Measurements from ENCODE around the gene CIB4.

The CIB4 gene

DNA sequence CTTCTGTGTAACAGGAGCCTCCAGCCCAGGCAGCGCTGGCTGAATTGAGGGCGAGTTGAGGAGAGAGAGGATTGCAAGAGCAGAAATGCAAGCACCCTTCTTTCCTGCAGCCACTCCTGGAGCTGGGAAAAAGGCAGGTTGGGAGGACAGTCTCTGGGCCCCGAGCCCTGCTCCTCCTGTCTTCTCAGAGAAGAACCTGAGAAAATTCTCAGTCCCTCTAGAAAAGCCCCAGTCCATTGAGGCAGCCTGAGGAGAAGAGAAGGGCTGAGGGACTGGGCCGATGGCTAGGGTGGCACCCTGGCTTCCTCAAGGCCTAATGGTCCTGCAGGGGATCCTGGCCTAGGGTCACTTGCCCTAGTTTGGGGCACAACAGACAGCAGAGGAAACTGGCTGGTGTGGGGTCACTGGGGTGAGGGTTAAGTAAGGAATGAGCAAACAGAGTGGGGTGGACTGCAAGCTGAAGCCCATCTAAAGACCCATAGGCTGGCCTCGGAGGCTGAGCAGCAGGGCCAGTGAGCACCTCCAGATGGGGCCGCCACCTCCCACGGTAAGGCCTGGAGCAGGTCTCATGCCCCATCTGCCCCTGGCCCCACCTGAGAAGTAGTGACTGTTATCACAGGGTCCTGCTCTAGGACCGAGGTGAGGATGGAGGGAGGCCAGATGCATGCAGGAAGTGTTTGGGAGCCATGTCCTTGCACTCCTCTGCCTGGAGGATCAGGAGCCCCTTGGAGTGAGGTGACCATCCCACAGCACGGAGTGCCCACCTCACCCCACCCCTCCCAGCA, 12.4 kb downstream of the CIB4 start:
- H2BK5ac ChIP-seq (ENCODE audit: low read length), result peak overlapping the region; percentile 67
- no peaks in the 10 kb centered on the region for H3K79me1 ChIP-seq (ENCODE audit: low read depth, low read length)
- no peak overlapping the region for H4K8ac ChIP-seq (ENCODE audit: low read depth, low read length)
- no peaks in the 10 kb centered on the region for H3K36me3 ChIP-seq (replicated peaks in 1 of 2; ENCODE audit: control insufficient read depth in 2 of 2, insufficient read depth in 2 of 2, low read length in 2 of 2)
- H2BK15ac ChIP-seq (ENCODE audit: low read length), result peak overlapping the region; percentile 96
- no peak for DNase-seq (ENCODE audit: low spot score)
- peaks cover 0 to 6% (median 0%) of the 10 kb centered on the region in 3 experiments for H3K27me3 ChIP-seq (ENCODE audit: control insufficient read depth in 3 of 3, insufficient read depth in 3 of 3, low read depth in 1 of 3, low read length in 3 of 3)
- no peak overlapping the region for H3K27ac ChIP-seq (replicated peaks; ENCODE audit: low read length)
- no peak overlapping the region for H2AFZ ChIP-seq (ENCODE audit: low read length)
- H3K9ac ChIP-seq (ENCODE audit: low read depth, low read length, poor library complexity), result peak overlapping the region; percentile 34
- H3K14ac ChIP-seq (ENCODE audit: low read length), result peak overlapping the region; percentile 32
- peak overlapping the region; percentile 70 for H3K18ac ChIP-seq (ENCODE audit: low read length)
- H3K9me3 ChIP-seq (replicated peaks in 1 of 2; ENCODE audit: control insufficient read depth in 2 of 2, insufficient read depth in 1 of 2, low read depth in 1 of 2, low read length in 2 of 2), result no peaks in the 10 kb centered on the region
- no peak overlapping the region for H3K4me3 ChIP-seq (ENCODE audit: low read length in 2 of 2)
- no peak overlapping the region for H3K4me2 ChIP-seq (ENCODE audit: insufficient read depth, low read length, poor library complexity, severe bottlenecking)
- peak overlapping the region; percentile 40 for H3K23ac ChIP-seq (ENCODE audit: low read depth, low read length, poor library complexity)
- no CpG with 5 or more reads among the region's 9 CpGs for WGBS, 2 donors (ENCODE audit: extremely low coverage in 2 of 2, insufficient read length in 2 of 2, insufficient replicate concordance in 1 of 2)
- H2AK5ac ChIP-seq (ENCODE audit: low read depth, low read length), result peak overlapping the region; percentile 16
- no peak overlapping the region for H3K4ac ChIP-seq (ENCODE audit: low read length)
- H3K4me1 ChIP-seq (ENCODE audit: control insufficient read depth in 2 of 2, insufficient read depth in 1 of 2, low read depth in 1 of 2, low read length in 2 of 2), result peaks cover 12% of the 10 kb centered on the region in 2 donors
- H4K91ac ChIP-seq (ENCODE audit: low read depth, low read length, poor library complexity), result peak overlapping the region; percentile 81
- H2BK12ac ChIP-seq (ENCODE audit: low read length), result peak overlapping the region; percentile 33
- H2BK120ac ChIP-seq (ENCODE audit: low read depth, low read length), result peak overlapping the region; percentile 88

DNA sequence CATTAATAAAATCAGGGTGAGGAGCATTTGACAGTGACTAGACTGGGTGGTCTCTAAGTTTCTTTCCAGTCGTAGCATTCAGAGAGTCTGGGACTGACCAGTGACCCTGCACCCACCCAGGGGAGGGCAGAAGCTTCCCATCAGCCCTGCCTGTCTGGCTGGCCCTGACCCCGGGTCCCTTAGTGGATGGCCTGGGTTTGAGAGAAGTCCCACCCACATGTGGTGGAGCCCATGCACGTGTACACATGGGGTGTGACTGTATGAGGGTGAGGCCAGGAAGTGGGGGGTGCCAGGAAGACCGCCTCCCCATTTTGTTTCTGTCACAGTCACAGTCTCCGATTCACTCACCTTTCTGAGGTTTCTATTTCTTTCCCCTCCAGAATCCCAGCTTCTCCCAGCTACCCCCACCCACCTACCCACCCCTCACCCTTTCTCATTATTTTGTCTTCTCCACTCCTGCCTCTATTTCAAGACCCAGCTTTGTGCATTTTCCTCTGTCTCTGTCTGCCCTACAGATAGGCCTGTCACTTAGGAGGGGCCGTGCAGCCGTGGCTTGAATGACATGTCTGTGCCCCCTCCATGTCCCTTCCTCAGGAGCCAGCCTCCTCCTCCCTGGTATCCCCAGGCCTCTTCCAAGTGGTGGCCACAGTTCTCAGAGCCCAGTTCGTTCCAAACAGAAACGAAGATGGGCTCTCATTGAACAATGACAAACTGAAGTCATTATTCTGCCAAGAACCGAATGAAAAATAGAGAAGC, 13.6 kb downstream of the CIB4 start:
- peak overlapping the region; percentile 14 for H3K9ac ChIP-seq (ENCODE audit: low read depth, low read length, poor library complexity)
- no peak overlapping the region for H3K27ac ChIP-seq (replicated peaks; ENCODE audit: low read length)
- WGBS, 2 donors (ENCODE audit: extremely low coverage in 2 of 2, insufficient read length in 2 of 2, insufficient replicate concordance in 1 of 2), result no CpG with 5 or more reads among the region's 10 CpGs
- peaks cover 0 to 6% (median 0%) of the 10 kb centered on the region in 3 experiments for H3K27me3 ChIP-seq (ENCODE audit: control insufficient read depth in 3 of 3, insufficient read depth in 3 of 3, low read depth in 1 of 3, low read length in 3 of 3)
- peak overlapping the region; percentile 46 for H2BK12ac ChIP-seq (ENCODE audit: low read length)
- H3K23ac ChIP-seq (ENCODE audit: low read depth, low read length, poor library complexity), result no peak overlapping the region
- H2AFZ ChIP-seq (ENCODE audit: low read length), result peak overlapping the region; percentile 46
- H3K4me1 ChIP-seq (ENCODE audit: control insufficient read depth in 2 of 2, insufficient read depth in 1 of 2, low read depth in 1 of 2, low read length in 2 of 2), result peaks cover 12% of the 10 kb centered on the region in 2 donors
- H3K14ac ChIP-seq (ENCODE audit: low read length), result no peak overlapping the region
- no peak overlapping the region for H2BK120ac ChIP-seq (ENCODE audit: low read depth, low read length)
- H3K4ac ChIP-seq (ENCODE audit: low read length), result no peak overlapping the region
- H3K79me1 ChIP-seq (ENCODE audit: low read depth, low read length), result no peaks in the 10 kb centered on the region
- H3K4me3 ChIP-seq (ENCODE audit: low read length in 2 of 2), result no peak overlapping the region
- no peak overlapping the region for H2BK15ac ChIP-seq (ENCODE audit: low read length)
- H4K8ac ChIP-seq (ENCODE audit: low read depth, low read length), result no peak overlapping the region
- no peak overlapping the region for H4K91ac ChIP-seq (ENCODE audit: low read depth, low read length, poor library complexity)
- no peak for DNase-seq (ENCODE audit: low spot score)
- H3K4me2 ChIP-seq (ENCODE audit: insufficient read depth, low read length, poor library complexity, severe bottlenecking), result no peak overlapping the region
- no peak overlapping the region for H2BK5ac ChIP-seq (ENCODE audit: low read length)
- H3K18ac ChIP-seq (ENCODE audit: low read length), result peak overlapping the region; percentile 44
- no peaks in the 10 kb centered on the region for H3K36me3 ChIP-seq (replicated peaks in 1 of 2; ENCODE audit: control insufficient read depth in 2 of 2, insufficient read depth in 2 of 2, low read length in 2 of 2)
- no peak overlapping the region for H2AK5ac ChIP-seq (ENCODE audit: low read depth, low read length)
- no peaks in the 10 kb centered on the region for H3K9me3 ChIP-seq (replicated peaks in 1 of 2; ENCODE audit: control insufficient read depth in 2 of 2, insufficient read depth in 1 of 2, low read depth in 1 of 2, low read length in 2 of 2)

DNA sequence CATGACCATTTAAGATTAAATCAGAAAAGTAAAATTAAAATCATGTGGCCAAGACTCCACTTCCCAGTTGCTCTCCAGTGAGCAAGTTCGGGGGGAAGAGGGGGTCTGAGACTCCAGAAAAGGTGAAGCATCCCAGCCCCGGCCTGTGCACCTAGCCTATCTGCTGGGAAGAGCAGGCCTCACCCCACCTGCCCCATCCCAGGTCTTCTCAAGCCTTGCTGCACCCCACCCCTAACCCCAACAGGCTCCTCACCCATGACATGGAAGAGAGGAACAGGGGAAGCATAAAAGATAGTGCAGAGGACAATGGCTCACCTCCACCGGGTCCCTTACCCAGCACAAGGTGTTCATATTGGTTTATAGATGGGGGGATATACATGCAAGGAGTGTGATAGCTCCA, 14.6 kb downstream of the CIB4 start:
- Histone ChIP-seq H3K4ac (ENCODE audit: low read length) (no peak overlapping the region), H3K9ac (ENCODE audit: low read depth, low read length, poor library complexity) (no peak overlapping the region), H3K18ac (ENCODE audit: low read length) (no peak overlapping the region), H4K8ac (ENCODE audit: low read depth, low read length) (no peak overlapping the region), H2BK12ac (ENCODE audit: low read length) (no peak overlapping the region), H3K4me1 (ENCODE audit: control insufficient read depth in 2 of 2, insufficient read depth in 1 of 2, low read depth in 1 of 2, low read length in 2 of 2) (peaks cover 9 to 12% of the 10 kb centered on the region in 2 donors), H4K91ac (ENCODE audit: low read depth, low read length, poor library complexity) (no peak overlapping the region), H3K27me3 (ENCODE audit: control insufficient read depth in 3 of 3, insufficient read depth in 3 of 3, low read depth in 1 of 3, low read length in 3 of 3) (peaks cover 0 to 9% (median 0%) of the 10 kb centered on the region in 3 experiments), H2AFZ (ENCODE audit: low read length) (no peak overlapping the region), H3K79me1 (ENCODE audit: low read depth, low read length) (no peaks in the 10 kb centered on the region), H2BK15ac (ENCODE audit: low read length) (no peak overlapping the region), H3K36me3 (replicated peaks in 1 of 2; ENCODE audit: control insufficient read depth in 2 of 2, insufficient read depth in 2 of 2, low read length in 2 of 2) (no peaks in the 10 kb centered on the region), H3K9me3 (replicated peaks in 1 of 2; ENCODE audit: control insufficient read depth in 2 of 2, insufficient read depth in 1 of 2, low read depth in 1 of 2, low read length in 2 of 2) (peaks cover 0 to 3% of the 10 kb centered on the region in 2 donors), H2AK5ac (ENCODE audit: low read depth, low read length) (no peak overlapping the region), H3K14ac (ENCODE audit: low read length) (no peak overlapping the region), H2BK120ac (ENCODE audit: low read depth, low read length) (no peak overlapping the region), H3K27ac (replicated peaks; ENCODE audit: low read length) (no peak overlapping the region), H3K4me3 (ENCODE audit: low read length in 2 of 2) (no peak overlapping the region), H3K23ac (ENCODE audit: low read depth, low read length, poor library complexity) (no peak overlapping the region), H2BK5ac (ENCODE audit: low read length) (no peak overlapping the region), H3K4me2 (ENCODE audit: insufficient read depth, low read length, poor library complexity, severe bottlenecking) (no peak overlapping the region)
- DNase-seq (ENCODE audit: low spot score), result no peak
- WGBS, 2 donors (ENCODE audit: extremely low coverage in 2 of 2, insufficient read length in 2 of 2, insufficient replicate concordance in 1 of 2), result no CpG with 5 or more reads among the region's 3 CpGs

Data from neuronal stem cell (in vitro differentiated cells).